A549 treated with CORT108297 at 1 μM for 4 hours (cell line): ENCODE results near the gene GLYAT. TPM values are rescaled to one million over a fixed set of nuclear protein-coding genes. Genes with fewer than 3 reads are reported as not detected.

Experiments
- total RNA-seq: library from RNA; stranded (reverse); fragments of 200-300 nt; extraction: Qiagen RNA extraction; gene quantifications from 5 replicates; pipeline ENCODE4 v1.2.3, GENCODE V29; 2022

Gene GLYAT
- not detected in 5 replicates for total RNA-seq

GRCh38 chr11:58731819-58732218 is at the start of gene GLYAT:
GLYAT (minus strand) TSS chr11:58731943; CDS start chr11:58724496, 7,447 bp downstream.

Other genes starting within 250 kb of the GLYAT start
- not detected in 5 replicates for gene OR5B21, start 223.8 kb downstream of the GLYAT start, total RNA-seq
- 2.1 to 2.7 TPM (median 2.3 TPM) in 5 replicates for gene LPXN, start 156.1 kb downstream of the GLYAT start, total RNA-seq
- gene ZFP91, start 152.9 kb downstream of the GLYAT start, total RNA-seq: 33.5 to 45.5 TPM (median 40.3 TPM) in 5 replicates
- 1.0 to 1.5 TPM (median 1.2 TPM) in 5 replicates for gene CNTF, start 109.3 kb downstream of the GLYAT start, total RNA-seq
- 0.08 TPM in 1 of 5 replicates, not detected in the others for gene GLYATL2, start 112.8 kb upstream of the GLYAT start, total RNA-seq
- 0.15 TPM in 1 of 5 replicates, not detected in the others for gene GLYATL1, start 207.5 kb upstream of the GLYAT start, total RNA-seq